ENCODE results near the gene ASTN1.

ASTN1 gene

DNA sequence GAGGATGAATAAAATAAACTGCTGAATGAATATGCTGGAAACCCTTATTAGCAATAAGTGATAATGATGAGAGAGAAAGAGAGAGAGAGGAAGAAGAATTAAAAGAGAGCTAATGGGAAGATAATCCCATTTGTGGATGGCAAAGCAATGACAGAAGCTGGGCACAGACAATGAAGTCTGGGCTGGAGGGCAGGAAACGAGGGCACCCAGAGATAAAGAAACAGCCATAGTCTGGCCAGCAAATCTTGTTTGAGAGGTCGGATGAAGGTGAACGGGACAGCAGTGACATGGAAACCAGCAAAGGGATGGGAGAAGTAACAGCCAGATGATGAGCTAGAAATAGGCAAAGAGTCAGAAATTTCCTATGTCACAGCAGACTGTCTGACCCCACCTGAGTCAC lies 155.9 kb downstream of the ASTN1 start:
- in situ Hi-C loops (cut with MboI; ENCODE audit: low pct_unique_long_range_greater_than_20kb, low sequenced_read_pairs), result no loop called here
- no peak for DNase-seq

- DNase-seq, result no peak
- in situ Hi-C loops (cut with MboI; ENCODE audit: low pct_unique_long_range_greater_than_20kb, low sequenced_read_pairs), result no loop called here
Measured at GRCh38 chr1:177007437-177008161, 156.9 kb downstream of the ASTN1 start.

DNA sequence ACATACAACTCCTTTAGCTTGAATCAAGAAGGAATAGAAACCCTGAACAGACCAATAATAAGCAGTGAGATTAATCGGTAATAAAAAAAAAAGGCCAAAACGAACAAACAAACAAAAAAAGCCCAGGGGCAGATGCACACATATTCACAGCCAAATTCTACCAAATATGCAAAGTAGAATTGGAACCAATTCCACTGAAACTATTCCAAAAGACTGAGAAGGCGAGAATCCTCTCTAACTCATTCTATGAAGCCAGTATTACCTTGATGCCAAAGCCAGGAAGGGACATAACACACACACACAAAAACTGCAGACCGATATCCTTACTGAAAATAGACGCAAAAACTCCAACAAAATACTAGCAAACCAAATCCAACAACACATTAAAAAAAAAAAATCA lies 161.6 kb downstream of the ASTN1 start:
- in situ Hi-C loops (cut with MboI; ENCODE audit: low pct_unique_long_range_greater_than_20kb, low sequenced_read_pairs), result no loop called here
- DNase-seq, result no peak

GRCh38 chr1:177001556-177001955 lies 163.0 kb downstream of the ASTN1 start:
- DNase-seq, result no peak
- in situ Hi-C loops (cut with MboI; ENCODE audit: low pct_unique_long_range_greater_than_20kb, low sequenced_read_pairs), result no loop called here

GRCh38 chr1:176998183-176998795 lies 166.2 kb downstream of the ASTN1 start:
- in situ Hi-C loops (cut with MboI; ENCODE audit: low pct_unique_long_range_greater_than_20kb, low sequenced_read_pairs), result no loop called here
- DNase-seq, result no peak

DNA sequence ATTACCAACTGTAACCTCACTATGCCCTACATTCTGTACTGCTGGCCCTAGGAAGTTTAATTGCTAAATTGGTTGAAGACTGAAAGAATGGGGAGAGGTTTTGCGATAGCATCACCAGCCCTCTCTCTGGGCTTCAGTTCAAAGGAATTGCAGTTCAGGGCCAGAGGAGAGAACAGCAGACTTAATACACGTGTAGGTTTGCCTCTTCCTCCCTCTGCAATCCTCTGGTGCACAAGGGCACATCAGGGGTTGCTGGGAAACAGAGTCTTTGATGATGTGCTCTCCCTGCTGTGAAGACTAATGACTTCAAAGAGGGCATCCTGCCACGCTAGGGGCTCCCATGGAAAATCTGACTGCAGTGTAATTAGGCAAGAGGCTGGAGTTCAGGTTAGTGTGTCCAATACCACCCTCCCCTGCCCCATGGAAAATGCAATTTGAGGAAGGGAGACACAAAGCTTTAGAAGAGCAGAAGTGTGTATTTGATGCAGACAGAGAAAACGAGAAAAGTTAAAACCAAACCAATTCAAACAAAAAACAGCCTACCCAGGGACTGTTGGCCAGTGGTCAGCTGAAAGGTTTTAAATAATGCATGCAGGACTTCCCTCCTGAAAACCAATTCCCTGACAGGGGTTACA lies 167.9 kb downstream of the ASTN1 start:
- DNase-seq, result no peak
- in situ Hi-C loops (cut with MboI; ENCODE audit: low pct_unique_long_range_greater_than_20kb, low sequenced_read_pairs), result no loop called here

- DNase-seq, result no peak
- in situ Hi-C loops (cut with MboI; ENCODE audit: low pct_unique_long_range_greater_than_20kb, low sequenced_read_pairs), result no loop called here
Measured at GRCh38 chr1:176994931-176995596, 169.4 kb downstream of the ASTN1 start.

- in situ Hi-C loops (cut with MboI; ENCODE audit: low pct_unique_long_range_greater_than_20kb, low sequenced_read_pairs), result no loop called here
- no peak for DNase-seq
Measured at GRCh38 chr1:176993587-176993986, 170.9 kb downstream of the ASTN1 start.

DNA sequence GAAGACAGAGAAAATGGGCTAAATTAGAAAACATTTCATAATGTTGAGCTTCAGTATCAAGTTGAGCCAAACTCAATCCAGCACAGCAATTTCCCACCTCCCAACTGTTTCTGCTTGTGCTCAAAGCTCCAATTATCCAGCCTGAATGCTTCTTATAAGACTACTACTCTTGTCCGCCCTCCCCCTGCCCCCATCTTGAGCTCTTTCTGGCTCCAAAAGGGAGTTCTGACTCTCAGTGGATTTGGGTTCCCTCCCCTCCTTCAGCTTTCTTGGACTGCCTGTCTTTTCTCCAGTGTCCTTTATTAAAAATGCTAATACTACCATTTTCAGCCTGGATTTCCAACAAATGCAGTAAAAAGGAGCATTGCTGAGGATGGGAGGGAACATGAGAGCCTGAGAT lies 174.8 kb downstream of the ASTN1 start:
- in situ Hi-C loops (cut with MboI; ENCODE audit: low pct_unique_long_range_greater_than_20kb, low sequenced_read_pairs), result no loop called here
- DNase-seq, result no peak

DNA sequence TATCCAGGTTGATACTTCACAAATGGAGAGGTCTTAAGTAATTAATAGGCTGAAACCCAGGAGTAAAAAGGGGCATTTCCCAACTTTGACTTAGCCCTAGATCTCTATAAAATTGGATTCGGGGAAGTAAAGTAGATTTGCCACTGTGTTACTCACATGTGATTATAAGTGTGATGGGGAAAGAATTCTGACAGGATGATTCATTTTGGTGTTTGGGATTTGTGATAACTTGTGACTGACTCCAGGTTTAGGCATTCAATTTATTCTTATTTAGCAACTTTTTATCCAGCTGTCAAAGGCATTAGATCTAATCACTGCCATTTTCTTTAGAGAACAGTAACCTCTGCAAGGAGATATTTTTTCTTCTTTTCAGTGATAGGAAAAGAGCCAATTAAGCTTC lies 175.5 kb downstream of the ASTN1 start:
- in situ Hi-C loops (cut with MboI; ENCODE audit: low pct_unique_long_range_greater_than_20kb, low sequenced_read_pairs), result no loop called here
- no peak for DNase-seq

GRCh38 chr1:176987016-176987415 lies 177.5 kb downstream of the ASTN1 start:
- DNase-seq, result no peak
- in situ Hi-C loops (cut with MboI; ENCODE audit: low pct_unique_long_range_greater_than_20kb, low sequenced_read_pairs), result no loop called here

- no peak for DNase-seq
- in situ Hi-C loops (cut with MboI; ENCODE audit: low pct_unique_long_range_greater_than_20kb, low sequenced_read_pairs), result no loop called here
Measured at GRCh38 chr1:176983731-176984130, 180.8 kb downstream of the ASTN1 start.

DNA sequence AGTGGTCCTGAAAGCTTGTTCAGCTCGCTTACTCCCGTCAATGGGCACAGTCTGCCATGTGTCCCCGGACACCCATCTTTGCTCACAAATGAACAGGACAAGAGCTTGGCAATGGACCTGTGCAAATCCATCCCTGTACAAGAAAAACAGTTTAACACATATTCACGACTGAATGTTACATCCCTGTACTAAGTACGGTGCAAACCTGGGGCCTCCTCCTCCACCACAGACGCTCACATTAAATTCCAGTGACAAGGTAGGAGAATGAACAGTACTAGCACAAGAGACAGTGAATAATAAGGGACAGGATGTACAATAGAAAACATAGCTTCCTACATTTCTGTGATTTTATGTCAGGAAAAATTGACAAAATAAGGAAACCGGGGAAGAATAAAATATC lies 187.7 kb downstream of the ASTN1 start:
- in situ Hi-C loops (cut with MboI; ENCODE audit: low pct_unique_long_range_greater_than_20kb, low sequenced_read_pairs), result no loop called here
- no peak for DNase-seq

- DNase-seq, result no peak
- in situ Hi-C loops (cut with MboI; ENCODE audit: low pct_unique_long_range_greater_than_20kb, low sequenced_read_pairs), result no loop called here
Measured at GRCh38 chr1:176976225-176976624, 188.3 kb downstream of the ASTN1 start.

DNA sequence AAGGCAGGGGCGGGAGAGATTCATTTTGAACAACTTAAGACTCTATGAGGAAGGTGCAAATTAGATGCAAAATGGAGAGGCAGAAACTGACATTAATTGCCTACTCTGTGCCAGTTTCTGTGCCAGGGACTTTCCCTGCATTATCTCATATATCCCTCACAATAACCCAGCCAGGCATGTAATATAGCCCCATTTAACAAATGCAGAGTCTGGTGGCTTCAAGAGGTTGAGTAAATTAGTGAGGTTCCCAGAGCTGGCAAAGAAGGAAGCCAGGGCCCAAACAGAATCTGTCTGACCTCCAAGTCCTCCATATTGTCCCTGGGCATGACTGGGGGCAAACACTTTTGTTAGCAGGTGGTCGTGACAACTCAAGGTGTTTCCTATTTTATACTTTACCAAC lies 199.8 kb downstream of the ASTN1 start:
- in situ Hi-C loops (cut with MboI; ENCODE audit: low pct_unique_long_range_greater_than_20kb, low sequenced_read_pairs), result no loop called here
- no peak for DNase-seq

GRCh38 chr1:176963181-176963580 lies 201.3 kb downstream of the ASTN1 start:
- DNase-seq, result no peak
- in situ Hi-C loops (cut with MboI; ENCODE audit: low pct_unique_long_range_greater_than_20kb, low sequenced_read_pairs), result no loop called here

- in situ Hi-C loops (cut with MboI; ENCODE audit: low pct_unique_long_range_greater_than_20kb, low sequenced_read_pairs), result no loop called here
- no peak for DNase-seq
Measured at GRCh38 chr1:176961678-176962077, 202.8 kb downstream of the ASTN1 start.

- DNase-seq, result no peak
- in situ Hi-C loops (cut with MboI; ENCODE audit: low pct_unique_long_range_greater_than_20kb, low sequenced_read_pairs), result no loop called here
Measured at GRCh38 chr1:176959191-176959820, 205.2 kb downstream of the ASTN1 start.

GRCh38 chr1:176957603-176958002 lies 206.9 kb downstream of the ASTN1 start:
- in situ Hi-C loops (cut with MboI; ENCODE audit: low pct_unique_long_range_greater_than_20kb, low sequenced_read_pairs), result no loop called here
- no peak for DNase-seq

GRCh38 chr1:176954242-176954641 lies 210.3 kb downstream of the ASTN1 start:
- DNase-seq, result no peak
- in situ Hi-C loops (cut with MboI; ENCODE audit: low pct_unique_long_range_greater_than_20kb, low sequenced_read_pairs), result no loop called here
